Stomach (tissue), 9 donors: ENCODE measurements around the gene CACFD1. TPM values are rescaled to one million over a fixed set of nuclear protein-coding genes. Genes with fewer than 3 reads are reported as not detected.
"Not testable (repeated sequence)": the region's sequence is repeated elsewhere in the genome, so short reads cannot be mapped to it uniquely, and the experiment has no call there.

Source experiments
- DNase-seq, 2 donors: peaks; one replicate each; pipeline versions ENCODE4 v3.0.0 to v3.0.0-alpha.2; 2013 to 2019
- H3K27ac ChIP-seq, 5 donors: fragments of 200-600 bp in 4 of 5; sonication (generic) in 4 of 5; one replicate each; pipeline ENCODE4 v1.5.1; 2013 to 2019; ENCODE audit warnings: mild to moderate bottlenecking in 1 of 5, moderate library complexity in 1 of 5
- H3K27me3 ChIP-seq, 3 donors: fragments of 200-600 bp; sonication (generic); one replicate each; pipeline ENCODE4 v1.5.1; 2017 to 2019; ENCODE audit warnings: mixed run types in 1 of 3
- H3K36me3 ChIP-seq, 4 donors: fragments of 200-600 bp; sonication (generic); 1 replicate in 3 of 4; 2 replicates in 1 of 4; pipeline ENCODE4 v1.5.1; 2016 to 2019
- H3K4me1 ChIP-seq, 4 donors: fragments of 200-600 bp; sonication (generic); one replicate each; pipeline ENCODE4 v1.5.1; 2016 to 2019
- H3K4me3 ChIP-seq, 4 donors: fragments of 200-600 bp; sonication (generic) in 3 of 4; one replicate each; pipeline ENCODE4 v1.5.1; 2016 to 2019; ENCODE audit warnings: mild to moderate bottlenecking in 1 of 4
- H3K9me3 ChIP-seq, 4 donors: fragments of 200-600 bp; sonication (generic); one replicate each; pipeline ENCODE4 v1.5.1; 2016 to 2019
- EP300 ChIP-seq: sonication (generic); formaldehyde crosslinking; IDR thresholded peaks from one replicate; pipeline ENCODE4 v1.6.1; 2017; ENCODE audit warnings: antibody characterized with exemption
- POLR2A ChIP-seq, 4 donors: fragments of 450-650 bp; IDR thresholded peaks; one replicate each; pipeline ENCODE4 v1.6.1; 2016; ENCODE audit warnings: antibody characterized with exemption in 4 of 4, control low read depth in 2 of 4, mild to moderate bottlenecking in 1 of 4, moderate library complexity in 1 of 4
- POLR2AphosphoS5 ChIP-seq, 3 donors: sonication (generic); formaldehyde crosslinking; IDR thresholded peaks; one replicate each; pipeline ENCODE4 v1.6.1; 2016; ENCODE audit warnings: antibody characterized with exemption in 3 of 3
- WGBS, 5 donors: extraction: QIAGEN DNeasy Blood & Tissue Kit in 3 of 5; methylation state at CpG; one replicate each; pipeline versions ENCODE4 v1.1.5 to v1.1.7; 2013 to 2018; 5-methylcytosine and 5-hydroxymethylcytosine counted together
- intact Hi-C: fragments of 100-400 bp; cut with DNase I; formaldehyde crosslinking; loops from one replicate; pipeline ENCODE4 v1.15.1; 2023; ENCODE audit warnings: low total_unique reads
- polyA plus RNA-seq, 3 donors: library from polyadenylated mRNA; stranded (reverse); fragments of 200-250 nt; gene quantifications; one replicate each; pipeline ENCODE4 v1.2.3, GENCODE V29; 2013
- total RNA-seq, 5 donors: library from RNA; depleted of rRNA; stranded (reverse); fragments of >200 nt; gene quantifications; one replicate each; pipeline versions ENCODE4 v1.1.0 to v1.2.3, GENCODE V29; 2014 to 2016
- TF ChIP-seq, protein P1 (sequence below), 7 experiments: fragments of 450-650 bp in 4 of 7; fragments of 200-600 bp in 3 of 7; sonication (generic) in 3 of 7; IDR thresholded peaks; one replicate each; pipeline ENCODE4 v1.5.1; 2016 to 2019; ENCODE audit warnings: antibody characterized with exemption in 7 of 7, control low read depth in 2 of 7, mild to moderate bottlenecking in 1 of 7
- donor health status: healthy with polysubstance abuse.
- donor health status: Bipolar disorder and iron deficiency.
- donor health status: healthy.

CACFD1 gene
- total and polyA plus RNA-seq, 8 donors = 11.7 to 74.2 (median 22.5) TPM

DNA sequence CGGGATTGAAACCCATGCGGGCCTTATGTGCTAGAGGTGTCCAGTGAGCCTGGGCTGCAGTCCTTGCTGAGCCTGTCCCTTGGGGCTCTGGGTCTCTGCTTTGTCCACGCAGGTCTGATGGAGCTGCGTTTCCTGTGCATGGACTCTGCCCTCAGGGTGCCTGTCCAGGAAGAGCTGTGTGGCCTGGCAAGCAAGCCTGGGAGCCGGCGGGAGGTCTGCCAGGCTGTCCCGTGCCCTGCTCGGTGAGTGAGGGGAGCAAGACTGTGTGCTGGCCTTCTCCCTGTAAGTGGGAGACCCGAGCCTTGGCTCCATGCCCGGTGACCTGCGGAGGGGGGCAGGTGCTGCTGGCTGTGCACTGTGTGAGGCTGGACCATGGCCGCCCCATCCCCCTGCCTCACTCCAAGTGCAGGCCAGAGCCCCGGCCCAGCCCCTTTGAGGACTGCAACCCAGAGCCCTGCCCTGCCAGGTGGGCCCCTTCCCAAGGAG lies 11.2 kb upstream of the CACFD1 start:
- 28 to 51% (median 34%) methylated on average over 4 to 13 of the region's 13 CpGs for WGBS, 5 donors
- Histone ChIP-seq H3K36me3 (no peaks in the 10 kb centered on the region), H3K9me3 (no peaks in the 10 kb centered on the region), H3K4me1 (peaks cover 8 to 14% (median 9%) of the 10 kb centered on the region in 4 donors), H3K4me3 (no peak overlapping the region), H3K27me3 (no peaks in the 10 kb centered on the region), H3K27ac (peak overlapping the region in 2 of 5 donors; percentile 0 to 15)
- intact Hi-C loops = no loop called here
- TF ChIP-seq EP300 (no peak), POLR2A (IDR thresholded peaks at IDR 0.05) (no peak), POLR2AphosphoS5 (IDR thresholded peaks at IDR 0.05) (no peak)
- TF ChIP-seq, protein P1, sequence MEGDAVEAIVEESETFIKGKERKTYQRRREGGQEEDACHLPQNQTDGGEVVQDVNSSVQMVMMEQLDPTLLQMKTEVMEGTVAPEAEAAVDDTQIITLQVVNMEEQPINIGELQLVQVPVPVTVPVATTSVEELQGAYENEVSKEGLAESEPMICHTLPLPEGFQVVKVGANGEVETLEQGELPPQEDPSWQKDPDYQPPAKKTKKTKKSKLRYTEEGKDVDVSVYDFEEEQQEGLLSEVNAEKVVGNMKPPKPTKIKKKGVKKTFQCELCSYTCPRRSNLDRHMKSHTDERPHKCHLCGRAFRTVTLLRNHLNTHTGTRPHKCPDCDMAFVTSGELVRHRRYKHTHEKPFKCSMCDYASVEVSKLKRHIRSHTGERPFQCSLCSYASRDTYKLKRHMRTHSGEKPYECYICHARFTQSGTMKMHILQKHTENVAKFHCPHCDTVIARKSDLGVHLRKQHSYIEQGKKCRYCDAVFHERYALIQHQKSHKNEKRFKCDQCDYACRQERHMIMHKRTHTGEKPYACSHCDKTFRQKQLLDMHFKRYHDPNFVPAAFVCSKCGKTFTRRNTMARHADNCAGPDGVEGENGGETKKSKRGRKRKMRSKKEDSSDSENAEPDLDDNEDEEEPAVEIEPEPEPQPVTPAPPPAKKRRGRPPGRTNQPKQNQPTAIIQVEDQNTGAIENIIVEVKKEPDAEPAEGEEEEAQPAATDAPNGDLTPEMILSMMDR (IDR thresholded peaks at IDR 0.05) = no peak
- peak in 1 of 2 donors; percentile 54 for DNase-seq

DNA sequence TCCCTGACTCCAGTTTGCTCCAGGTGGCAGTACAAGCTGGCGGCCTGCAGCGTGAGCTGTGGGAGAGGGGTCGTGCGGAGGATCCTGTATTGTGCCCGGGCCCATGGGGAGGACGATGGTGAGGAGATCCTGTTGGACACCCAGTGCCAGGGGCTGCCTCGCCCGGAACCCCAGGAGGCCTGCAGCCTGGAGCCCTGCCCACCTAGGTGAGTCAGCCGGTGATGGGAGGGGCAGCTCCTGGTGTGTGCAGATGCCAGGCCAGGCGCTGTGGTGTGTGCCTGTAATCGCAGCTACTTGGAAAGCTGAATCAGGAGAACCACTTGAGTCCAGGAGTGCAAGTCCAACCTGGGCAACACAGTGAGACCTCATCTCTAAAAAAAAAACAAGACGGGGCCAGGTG lies 10.0 kb upstream of the CACFD1 start:
- TF ChIP-seq, protein P1 (IDR thresholded peaks at IDR 0.05) = peak in 1 of 7 experiments; percentile 13
- TF ChIP-seq EP300 (no peak), POLR2AphosphoS5 (IDR thresholded peaks at IDR 0.05) (peak in 2 of 3 donors; percentile 17 to 66), POLR2A (IDR thresholded peaks at IDR 0.05) (no peak)
- H3K4me1 ChIP-seq = peaks cover 8 to 14% (median 9%) of the 10 kb centered on the region in 4 donors
- H3K4me3 ChIP-seq = no peak overlapping the region
- intact Hi-C loops = no loop called here
- no peaks in the 10 kb centered on the region for H3K27me3 ChIP-seq
- peak overlapping the region in 3 of 5 donors; percentile 29 to 39 (median 29) for H3K27ac ChIP-seq
- no peaks in the 10 kb centered on the region for H3K9me3 ChIP-seq
- 32 to 83% (median 59%) methylated on average over 8 to 12 of the region's 12 CpGs for WGBS, 5 donors
- H3K36me3 ChIP-seq = no peaks in the 10 kb centered on the region
- peak; percentile 88 to 90 for DNase-seq

DNA sequence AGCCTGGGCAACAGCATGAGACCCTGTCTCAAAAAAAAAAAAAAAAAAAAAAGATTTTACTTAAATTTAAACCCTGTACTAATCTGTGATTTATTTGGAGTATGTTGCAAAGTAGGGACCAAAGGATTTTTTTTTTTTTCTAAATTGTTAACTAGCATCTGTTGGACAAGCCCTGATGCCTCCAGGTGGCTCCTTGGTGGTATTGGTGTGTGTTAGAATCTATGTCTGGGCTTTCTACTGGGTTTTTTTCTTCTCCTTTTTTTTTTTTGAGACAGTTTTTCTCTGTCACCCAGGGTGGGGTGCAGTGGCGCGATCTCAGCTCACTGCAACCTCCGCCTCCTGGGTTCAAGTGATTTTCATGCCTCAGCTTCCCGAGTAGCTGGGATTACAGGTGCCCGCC lies 7.9 kb upstream of the CACFD1 start:
- H3K9me3 ChIP-seq, DNase-seq, H3K36me3 ChIP-seq, H3K27ac ChIP-seq, H3K4me3 ChIP-seq, intact Hi-C loops, H3K27me3 ChIP-seq: not testable (repeated sequence)
- WGBS, 5 donors = 90 to 95% (median 93%) methylated on average over 5 of the region's 5 CpGs
- H3K4me1 ChIP-seq = peaks cover 8 to 14% (median 9%) of the 10 kb centered on the region in 4 donors

DNA sequence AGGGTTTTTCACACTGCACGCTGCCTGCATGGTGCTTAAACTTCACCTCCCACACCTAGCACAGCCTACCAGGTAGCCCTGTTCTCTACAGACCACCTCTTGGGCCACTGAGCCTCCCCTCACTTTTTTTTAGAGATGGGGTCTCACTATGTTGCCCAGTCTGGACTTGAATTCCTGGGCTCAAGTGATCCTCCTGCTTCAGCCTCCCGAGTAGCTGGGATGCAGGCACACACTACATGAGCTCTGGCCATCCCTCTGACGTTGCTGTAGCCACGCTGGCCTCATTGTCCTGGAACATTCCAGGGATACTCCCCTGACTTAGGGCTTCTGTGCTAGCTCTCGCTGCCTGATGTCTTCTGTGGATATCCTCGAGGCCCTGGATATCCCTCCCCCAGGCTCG lies 7.2 kb upstream of the CACFD1 start:
- no peak for TF ChIP-seq POLR2A (IDR thresholded peaks at IDR 0.05)
- TF ChIP-seq, protein P1 (IDR thresholded peaks at IDR 0.05) = no peak
- Histone ChIP-seq H3K27ac (no peak overlapping the region), H3K4me1 (peaks cover 8 to 14% (median 9%) of the 10 kb centered on the region in 4 donors), H3K27me3 (no peaks in the 10 kb centered on the region), H3K9me3 (no peaks in the 10 kb centered on the region), H3K36me3 (no peaks in the 10 kb centered on the region), H3K4me3 (no peak overlapping the region)
- intact Hi-C loops = no loop called here
- 87 to 92% (median 88%) methylated on average over 7 of the region's 7 CpGs for WGBS, 5 donors
- no peak for DNase-seq

DNA sequence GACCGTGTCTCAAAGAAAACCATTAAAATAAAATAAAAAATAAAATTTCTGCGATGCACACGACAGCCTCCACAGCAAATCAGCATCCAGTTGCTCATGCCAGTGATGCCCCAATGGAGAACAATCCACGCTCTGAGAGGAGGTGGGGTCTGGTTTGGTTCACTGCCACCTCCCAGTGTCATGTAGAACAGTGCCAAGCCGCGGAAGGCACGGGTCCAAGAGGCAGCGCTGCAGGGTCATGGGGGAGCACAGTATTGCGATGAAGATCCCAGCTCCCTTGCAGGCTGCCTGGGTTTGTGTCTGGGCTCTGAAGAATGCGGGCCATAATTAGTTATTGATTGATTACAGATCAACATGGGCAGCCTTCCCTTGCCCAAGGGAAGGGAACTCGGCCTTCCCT lies 6.1 kb upstream of the CACFD1 start:
- Histone ChIP-seq H3K36me3 (no peaks in the 10 kb centered on the region), H3K4me3 (no peak overlapping the region), H3K27ac (no peak overlapping the region), H3K27me3 (no peaks in the 10 kb centered on the region), H3K9me3 (no peaks in the 10 kb centered on the region), H3K4me1 (peaks cover 6 to 11% (median 9%) of the 10 kb centered on the region in 4 donors)
- intact Hi-C loops = no loop called here
- TF ChIP-seq POLR2AphosphoS5 (IDR thresholded peaks at IDR 0.05) (no peak), EP300 (no peak), POLR2A (IDR thresholded peaks at IDR 0.05) (no peak)
- TF ChIP-seq, protein P1 (IDR thresholded peaks at IDR 0.05) = no peak
- WGBS, 5 donors = 78 to 87% (median 81%) methylated on average over 8 to 11 of the region's 11 CpGs
- no peak for DNase-seq
